ENCODE results near the gene SLC1A3. TPM values are rescaled to one million over a fixed set of nuclear protein-coding genes. Genes with fewer than 3 reads are reported as not detected.

SLC1A3 gene
- total and polyA plus RNA-seq, 2 donors from 2014 or later = 1.1 to 27.8 TPM

- FAIRE-seq (no peak), DNase-seq (no peak)
- no peaks in the 10 kb centered on the region for H3K9me3 ChIP-seq (ENCODE audit: control insufficient read depth in 2 of 3, insufficient read depth in 1 of 3, low read length in 3 of 3)
- no peak overlapping the region for H3K4me3 ChIP-seq (ENCODE audit: low read length in 3 of 3)
- no peaks in the 10 kb centered on the region for H3K36me3 ChIP-seq (ENCODE audit: control insufficient read depth in 2 of 3, insufficient read depth in 3 of 3, low read length in 3 of 3)
- no peak for TF ChIP-seq CTCF (IDR thresholded peaks at IDR 0.05; ENCODE audit: borderline replicate concordance, extremely low read depth, insufficient read depth)
- intact Hi-C loops (cut with DNase I) = no loop called here
- H3K4me1 ChIP-seq (ENCODE audit: control insufficient read depth in 2 of 3, insufficient read depth in 2 of 3, low read depth in 1 of 3, low read length in 3 of 3) = no peaks in the 10 kb centered on the region
- no peak overlapping the region for H3K27ac ChIP-seq (ENCODE audit: low read depth in 2 of 2, low read length in 2 of 2)
- H3K9ac ChIP-seq (ENCODE audit: low read length in 3 of 3) = no peak overlapping the region
- no peaks in the 10 kb centered on the region for H3K27me3 ChIP-seq (ENCODE audit: control insufficient read depth, insufficient read depth, low read length)
These were observed 10.2 kb upstream of the SLC1A3 start for GRCh38 chr5:36596247-36596646.

DNA sequence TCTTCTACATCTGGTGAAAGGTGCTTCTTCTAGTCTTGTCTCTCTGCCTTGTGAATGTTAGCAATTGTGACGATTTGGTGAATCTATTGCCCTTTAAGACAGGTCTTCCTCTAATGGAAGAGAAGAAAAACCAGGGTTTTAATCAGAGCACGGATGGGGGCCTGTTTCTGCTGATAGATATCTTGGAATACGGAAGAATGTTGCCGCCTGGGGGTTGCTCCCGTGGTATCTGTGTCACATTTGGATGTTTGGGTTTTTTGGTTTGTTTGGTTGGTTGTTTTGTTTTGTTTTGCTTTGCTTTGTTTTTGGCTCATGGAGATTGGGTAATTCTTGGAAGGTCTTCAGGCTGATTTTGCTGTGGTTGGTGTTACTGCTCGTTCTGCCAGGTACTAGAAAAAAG, 9.7 kb upstream of the SLC1A3 start:
- intact Hi-C loops (cut with DNase I) = no loop called here
- Histone ChIP-seq H3K27ac (ENCODE audit: low read depth in 2 of 2, low read length in 2 of 2) (no peak overlapping the region), H3K4me1 (ENCODE audit: control insufficient read depth in 2 of 3, insufficient read depth in 2 of 3, low read depth in 1 of 3, low read length in 3 of 3) (no peaks in the 10 kb centered on the region), H3K4me3 (ENCODE audit: low read length in 3 of 3) (no peak overlapping the region), H3K9ac (ENCODE audit: low read length in 3 of 3) (no peak overlapping the region), H3K9me3 (ENCODE audit: control insufficient read depth in 2 of 3, insufficient read depth in 1 of 3, low read length in 3 of 3) (no peaks in the 10 kb centered on the region), H3K27me3 (ENCODE audit: control insufficient read depth, insufficient read depth, low read length) (no peaks in the 10 kb centered on the region), H3K36me3 (ENCODE audit: control insufficient read depth in 2 of 3, insufficient read depth in 3 of 3, low read length in 3 of 3) (no peaks in the 10 kb centered on the region)
- TF ChIP-seq CTCF (IDR thresholded peaks at IDR 0.05; ENCODE audit: borderline replicate concordance, extremely low read depth, insufficient read depth) = no peak
- DNase-seq (no peak), FAIRE-seq (no peak)

DNA sequence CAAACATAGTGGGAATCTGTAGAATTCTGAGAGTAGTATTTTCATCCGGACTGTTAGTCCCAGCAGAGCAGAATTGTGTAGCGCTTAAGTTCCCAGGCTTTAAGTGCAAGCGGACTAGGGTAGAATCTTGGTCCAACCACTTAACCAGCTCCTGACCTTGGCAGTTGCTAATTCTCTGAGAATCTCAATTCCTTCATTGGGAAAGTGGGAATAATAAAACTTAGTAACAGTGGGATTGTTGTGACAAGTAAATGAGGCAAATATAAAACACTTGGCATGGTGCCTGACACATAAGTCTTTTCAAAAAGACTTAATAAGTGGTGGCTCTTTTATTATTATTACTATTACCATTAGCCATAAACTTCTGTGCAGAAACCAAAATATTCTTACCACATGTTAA, 8.4 kb upstream of the SLC1A3 start:
- H3K27me3 ChIP-seq (ENCODE audit: control insufficient read depth, insufficient read depth, low read length) = no peaks in the 10 kb centered on the region
- intact Hi-C loops (cut with DNase I) = no loop called here
- H3K4me1 ChIP-seq (ENCODE audit: control insufficient read depth in 2 of 3, insufficient read depth in 2 of 3, low read depth in 1 of 3, low read length in 3 of 3) = no peaks in the 10 kb centered on the region
- TF ChIP-seq CTCF (IDR thresholded peaks at IDR 0.05; ENCODE audit: borderline replicate concordance, extremely low read depth, insufficient read depth) = no peak
- peak in 1 of 5 donors; percentile 30 for DNase-seq
- no peaks in the 10 kb centered on the region for H3K9me3 ChIP-seq (ENCODE audit: control insufficient read depth in 2 of 3, insufficient read depth in 1 of 3, low read length in 3 of 3)
- no peak overlapping the region for H3K27ac ChIP-seq (ENCODE audit: low read depth in 2 of 2, low read length in 2 of 2)
- H3K36me3 ChIP-seq (ENCODE audit: control insufficient read depth in 2 of 3, insufficient read depth in 3 of 3, low read length in 3 of 3) = no peaks in the 10 kb centered on the region
- FAIRE-seq = no peak
- no peak overlapping the region for H3K9ac ChIP-seq (ENCODE audit: low read length in 3 of 3)
- no peak overlapping the region for H3K4me3 ChIP-seq (ENCODE audit: low read length in 3 of 3)
